Hindlimb muscle (tissue), 1 donor: ENCODE measurements around the gene PTPRM. TPM values are rescaled to one million over a fixed set of nuclear protein-coding genes. Genes with fewer than 3 reads are reported as not detected.
A peak's percentile ranks its signal among the peaks of the same experiment; 100 is the strongest.

Experiments
- DNase-seq: peaks from one replicate; pipeline ENCODE4 v3.0.0-alpha.2; 2013
- polyA plus RNA-seq: library from polyadenylated mRNA; unstranded; fragments of 120-200 nt; gene quantifications from one replicate; pipeline ENCODE4 v1.2.1, GENCODE V29; 2013; ENCODE audit not compliant: insufficient read length

The PTPRM gene
- 80.2 TPM for polyA plus RNA-seq

DNA sequence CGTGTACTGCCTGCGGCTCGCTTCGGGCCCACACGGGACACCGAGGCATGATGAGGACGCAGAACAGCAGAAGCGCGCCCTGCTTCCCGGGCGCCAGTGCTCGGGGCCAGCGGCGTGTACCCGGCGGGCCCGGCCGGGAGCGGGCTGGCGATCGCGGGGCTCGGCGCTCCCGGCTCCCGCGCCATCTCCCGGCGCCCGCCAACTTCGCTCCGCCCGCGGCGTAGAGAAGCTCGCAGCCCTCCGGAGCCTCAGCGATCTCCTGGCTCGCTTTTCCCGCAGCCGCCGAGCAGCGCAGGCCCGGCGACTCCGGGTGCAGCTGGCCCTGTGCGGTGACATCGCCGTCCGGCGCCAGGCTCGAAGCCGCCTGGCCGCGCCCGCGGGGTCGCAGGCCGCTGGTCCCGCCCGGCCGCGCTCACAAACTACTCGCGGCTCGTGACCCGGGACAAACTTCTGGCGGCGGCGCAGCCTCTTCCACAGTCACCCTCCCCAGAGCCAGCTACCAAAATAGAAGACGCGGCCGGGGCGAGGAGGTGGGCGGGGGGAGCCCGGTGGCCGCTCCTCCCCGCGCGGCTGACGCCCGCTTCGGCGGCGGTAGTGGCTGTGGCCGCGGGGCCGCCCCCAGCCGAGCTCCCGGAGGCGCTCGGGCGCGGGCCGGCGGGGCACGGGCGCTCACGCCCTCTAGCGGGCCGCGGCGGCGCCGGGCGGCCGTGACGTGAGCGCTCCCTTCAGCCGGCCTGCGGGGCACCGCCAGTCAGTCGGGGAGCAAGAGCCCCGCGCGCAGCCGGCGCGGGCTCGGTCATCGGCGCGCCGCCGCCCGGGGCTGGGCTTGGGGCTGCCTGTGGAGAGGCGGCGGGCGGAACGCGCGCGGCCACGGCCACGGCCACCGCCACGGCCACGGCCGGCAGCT lies at the start of gene PTPRM:
Gene PTPRM (plus strand): TSS at position 750 of the 907 bp plus-strand sequence. CDS start 503 bp downstream, outside the sequence.
- DNase-seq: peak; percentile 89

DNA sequence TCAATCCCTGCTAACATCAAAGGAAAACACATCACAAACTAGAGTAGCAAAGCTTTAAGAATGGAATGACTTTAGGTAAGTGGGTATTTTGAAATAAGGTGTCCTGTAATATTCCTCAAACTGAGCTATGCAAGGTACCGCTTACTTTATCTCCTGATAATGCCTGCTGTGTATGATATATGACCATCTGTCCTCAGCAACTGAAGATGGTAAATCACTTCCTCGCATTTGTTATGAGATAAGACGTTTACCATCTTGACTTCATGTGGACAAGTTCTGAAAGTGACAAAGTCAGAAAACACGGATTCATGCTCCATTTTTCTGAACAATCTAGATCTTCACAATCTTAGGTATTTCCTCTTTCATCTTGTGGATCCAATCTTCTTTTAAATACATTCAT lies 49.3 kb upstream of the PTPRM start:
- no peak for DNase-seq

DNA sequence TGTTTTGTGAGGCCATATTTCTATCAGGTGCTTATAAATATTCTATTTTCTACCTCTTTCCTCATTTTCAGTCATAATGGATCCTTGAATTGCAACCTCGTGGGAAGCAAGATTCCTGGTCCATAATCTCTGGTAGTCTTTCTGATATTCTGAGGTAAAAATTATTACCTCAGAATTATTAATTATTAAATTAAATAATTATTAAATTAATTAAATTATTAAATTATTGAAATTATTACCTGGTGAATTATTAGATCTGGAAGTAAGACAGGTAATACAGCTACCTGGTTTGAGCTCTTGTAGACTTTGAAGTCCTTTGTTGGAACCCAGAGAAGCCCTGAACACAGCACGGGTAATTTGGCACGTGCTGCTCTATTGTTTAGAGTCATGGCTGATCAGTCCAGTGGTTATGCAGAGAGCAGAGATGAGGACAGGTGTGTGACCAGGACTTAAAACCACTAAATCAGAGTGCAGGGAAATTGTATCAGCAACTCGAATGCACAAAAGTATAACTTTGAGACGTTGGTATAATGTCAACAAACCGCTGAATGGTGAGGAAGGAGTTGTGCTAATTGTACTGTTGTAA lies 46.8 kb upstream of the PTPRM start:
- DNase-seq: no peak

DNA sequence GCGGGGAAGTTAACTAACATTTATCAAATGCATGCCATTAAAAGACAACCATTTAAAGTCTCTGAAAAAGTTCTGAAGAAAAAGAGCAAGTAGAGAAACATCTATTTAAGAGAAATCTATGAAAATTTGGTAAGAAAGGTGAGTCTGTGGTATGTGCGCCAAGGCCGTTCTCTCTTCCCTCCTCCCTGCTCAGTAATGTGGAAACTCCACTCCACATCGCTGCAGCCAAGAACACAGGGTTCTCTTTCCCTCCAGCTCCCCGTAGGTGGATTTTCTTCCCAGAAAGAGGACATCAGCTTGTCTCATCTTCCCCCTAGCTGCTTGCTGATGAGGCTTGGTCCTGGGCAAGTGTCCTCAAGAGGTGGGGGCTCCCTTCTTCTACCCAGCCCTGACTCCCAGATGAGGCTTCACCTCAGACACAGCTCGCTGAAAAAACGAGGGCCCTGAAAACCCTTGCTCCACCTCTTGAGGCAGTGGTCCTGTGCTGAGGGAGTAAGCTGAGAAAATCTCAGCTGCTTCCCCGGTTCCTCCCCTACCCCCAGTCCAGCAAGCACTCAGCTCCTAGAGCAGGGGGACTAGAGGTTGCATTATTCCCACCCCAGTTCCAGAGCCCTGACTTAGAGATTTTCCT lies 45.8 kb upstream of the PTPRM start:
- no peak for DNase-seq

DNA sequence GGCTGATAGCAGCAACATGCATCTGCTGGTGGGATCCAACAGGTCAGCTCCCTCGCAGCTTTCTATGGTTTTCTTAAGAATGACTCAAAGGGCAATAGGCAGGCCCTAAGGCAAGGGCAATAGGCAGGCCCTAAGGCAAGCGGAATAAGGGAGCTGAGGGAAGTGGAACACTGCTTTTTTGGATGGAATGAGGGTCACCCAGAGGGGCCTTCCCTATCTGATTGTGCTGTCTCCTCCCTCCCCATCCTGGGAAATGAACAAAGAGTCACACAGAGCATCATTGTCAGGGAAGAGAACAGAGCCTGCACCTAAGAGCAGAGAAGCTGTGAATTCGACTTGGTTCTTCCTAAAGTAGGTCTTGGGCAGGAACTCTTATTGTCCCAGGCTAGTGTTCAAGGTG lies 43.3 kb upstream of the PTPRM start:
- DNase-seq: no peak

DNA sequence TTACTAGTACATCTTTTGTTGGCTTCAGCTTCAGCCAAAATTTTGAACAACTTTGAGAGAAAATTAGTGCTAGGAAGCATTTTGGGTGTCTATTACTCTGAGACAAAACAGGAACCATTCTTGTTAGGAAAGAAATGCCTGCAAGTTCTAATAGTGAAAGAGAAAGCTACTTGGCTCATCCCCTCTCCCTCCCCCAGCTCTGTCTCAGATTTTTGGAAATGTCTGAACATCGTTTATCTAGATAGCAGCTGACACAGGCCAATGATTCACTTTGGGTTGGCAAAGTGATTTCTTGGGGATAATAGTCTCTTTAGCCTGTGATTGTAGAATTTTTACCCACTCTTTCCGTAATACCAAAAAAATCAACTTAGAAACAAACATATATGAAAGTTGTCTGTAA lies 42.3 kb upstream of the PTPRM start:
- DNase-seq: no peak

DNA sequence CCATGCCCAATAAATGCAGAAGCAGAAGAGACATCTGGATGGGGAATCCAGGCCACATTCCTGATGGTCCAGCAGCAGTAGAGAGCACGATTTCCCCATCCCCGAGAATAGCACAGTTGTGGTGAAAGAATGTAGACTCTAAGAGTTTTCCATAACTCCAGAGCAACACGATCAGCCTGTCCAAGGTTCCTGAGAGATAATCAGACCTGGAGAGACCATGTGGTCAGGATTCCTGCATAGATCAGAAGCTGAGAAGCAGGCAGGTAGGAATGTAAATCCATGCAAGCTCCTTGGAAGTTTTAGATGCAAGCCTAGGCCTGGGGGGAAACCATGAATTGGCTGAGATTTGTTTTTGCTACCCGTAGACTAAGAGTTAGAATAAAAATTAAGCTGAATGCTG lies 34.2 kb upstream of the PTPRM start:
- DNase-seq: no peak

DNA sequence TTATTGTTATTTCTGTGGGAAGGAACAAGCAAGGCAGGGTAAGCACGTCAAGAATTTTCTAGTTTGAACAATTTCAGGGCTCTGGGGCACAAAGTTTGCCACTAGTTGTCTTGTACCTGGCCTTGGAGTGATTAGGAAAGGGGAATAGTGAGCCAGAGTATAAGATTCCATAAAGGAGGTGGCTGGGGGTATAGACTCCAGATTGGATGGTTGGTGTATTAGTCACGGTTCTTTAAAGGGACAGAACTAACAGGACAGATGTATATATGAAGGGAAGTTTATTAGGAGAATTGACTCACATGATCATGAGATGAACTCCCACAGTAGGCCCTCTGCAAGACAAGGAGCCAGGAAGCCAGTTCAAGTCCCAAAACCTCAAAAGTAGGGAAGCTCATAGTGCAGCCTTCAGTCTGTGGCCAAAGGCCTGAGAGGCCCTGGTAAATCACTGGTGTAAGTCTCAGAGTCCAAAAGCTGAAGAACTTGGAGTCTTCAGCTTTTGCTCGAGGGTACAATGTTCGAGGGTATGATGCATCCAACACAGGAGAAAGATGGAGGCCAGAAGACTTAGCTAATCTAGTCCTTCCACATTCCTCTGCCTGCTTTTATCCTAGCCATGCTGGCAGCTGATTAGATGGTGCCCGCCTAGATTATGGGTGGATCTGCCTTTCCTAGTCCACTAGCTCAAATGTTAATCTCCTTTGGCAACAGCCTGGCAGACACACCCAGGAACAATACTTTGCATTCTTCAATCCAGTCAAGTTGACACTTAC lies 31.5 kb upstream of the PTPRM start:
- DNase-seq: no peak

DNA sequence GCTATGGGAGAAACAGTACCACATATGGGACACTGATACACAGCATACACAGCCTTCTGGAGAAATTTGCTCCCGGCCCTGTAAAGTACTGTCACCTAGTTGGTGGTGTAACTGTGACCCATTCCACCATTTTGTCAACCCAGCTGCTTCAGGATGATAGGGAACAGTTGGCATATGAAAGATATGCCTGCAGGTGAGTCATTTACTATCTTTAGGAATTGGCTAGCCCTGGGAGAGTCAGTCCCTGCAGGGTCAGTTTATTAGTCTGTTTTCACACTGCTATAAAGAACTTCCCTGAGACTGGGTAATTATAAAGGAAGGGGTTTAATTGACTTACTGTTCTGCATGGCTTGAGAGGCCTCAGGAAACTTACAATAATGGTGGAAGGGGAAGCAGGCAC lies 30.0 kb upstream of the PTPRM start:
- no peak for DNase-seq

DNA sequence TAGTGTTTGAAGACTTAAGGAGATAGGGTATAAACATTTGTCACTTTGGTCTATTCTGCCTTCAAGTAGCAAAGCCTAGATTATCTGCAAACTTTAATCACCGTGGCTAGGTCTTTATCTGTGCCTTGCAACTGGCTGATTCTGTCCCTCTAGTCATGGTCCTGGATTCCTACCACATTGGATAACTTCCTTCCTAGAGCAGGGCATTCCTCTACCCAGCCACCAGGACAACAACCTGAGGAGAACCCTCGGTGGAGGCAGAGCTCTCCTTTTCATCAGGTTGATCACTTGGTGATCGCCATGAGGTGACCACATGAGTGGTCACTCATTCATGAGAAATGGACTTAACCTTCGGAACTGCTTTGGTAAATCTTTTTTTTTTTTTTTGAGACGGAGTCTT lies 25.3 kb upstream of the PTPRM start:
- DNase-seq: no peak

DNA sequence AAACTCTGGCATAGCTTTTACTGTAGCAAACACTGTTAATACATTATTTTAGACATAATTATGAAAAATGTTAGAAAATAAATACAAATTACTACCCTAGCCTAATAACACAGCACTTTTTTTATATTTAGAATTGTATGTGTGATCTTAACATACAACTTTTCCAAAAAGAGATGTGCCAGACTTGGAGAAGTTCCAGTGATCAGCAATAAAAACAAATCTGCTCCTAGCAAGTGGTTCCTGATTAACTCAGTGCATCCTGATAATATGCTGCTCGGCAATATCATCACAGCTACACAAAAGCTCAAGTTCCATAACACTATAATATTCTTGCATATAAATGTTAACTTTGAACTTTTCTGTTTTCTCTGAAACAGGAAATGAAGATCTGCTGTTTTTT lies 22.4 kb upstream of the PTPRM start:
- no peak for DNase-seq

DNA sequence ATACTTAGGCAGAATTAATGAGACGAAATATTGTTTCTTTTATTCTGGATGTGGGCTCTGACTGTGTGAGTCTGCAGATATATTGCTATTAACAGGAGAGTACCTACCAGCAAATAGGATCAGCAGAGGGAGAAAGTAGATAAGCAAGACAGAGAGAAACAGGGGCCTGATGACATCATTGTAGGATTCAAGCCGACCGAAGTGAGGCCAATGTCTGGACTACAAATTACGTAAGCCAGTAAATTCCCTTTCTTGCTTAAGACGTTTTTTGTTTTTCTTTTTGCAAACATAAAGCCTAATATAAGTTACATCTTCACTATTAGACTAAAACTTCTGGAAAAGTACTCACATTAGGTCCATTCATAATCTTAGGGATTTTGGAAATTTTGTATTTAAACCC lies 21.4 kb upstream of the PTPRM start:
- peak; percentile 26 for DNase-seq

DNA sequence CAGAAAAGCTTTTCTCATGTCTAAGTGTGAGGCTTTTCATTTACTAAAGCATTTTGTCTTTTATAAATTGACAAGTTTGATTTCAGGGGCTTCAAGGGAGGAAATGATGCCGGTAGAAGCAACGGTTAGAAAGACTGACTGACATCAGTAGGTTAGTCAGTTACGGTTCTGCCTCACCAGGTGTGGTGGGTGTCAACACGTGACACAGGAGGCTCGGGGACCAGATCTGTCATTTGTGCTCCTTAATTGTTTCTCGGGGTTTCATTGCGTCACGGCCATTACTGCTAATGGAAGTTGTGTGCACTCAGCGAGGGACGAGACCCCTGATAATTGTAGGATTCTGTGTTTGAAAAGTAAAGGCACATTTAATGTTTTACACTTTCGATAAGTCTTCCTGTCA lies 18.9 kb upstream of the PTPRM start:
- DNase-seq: no peak

DNA sequence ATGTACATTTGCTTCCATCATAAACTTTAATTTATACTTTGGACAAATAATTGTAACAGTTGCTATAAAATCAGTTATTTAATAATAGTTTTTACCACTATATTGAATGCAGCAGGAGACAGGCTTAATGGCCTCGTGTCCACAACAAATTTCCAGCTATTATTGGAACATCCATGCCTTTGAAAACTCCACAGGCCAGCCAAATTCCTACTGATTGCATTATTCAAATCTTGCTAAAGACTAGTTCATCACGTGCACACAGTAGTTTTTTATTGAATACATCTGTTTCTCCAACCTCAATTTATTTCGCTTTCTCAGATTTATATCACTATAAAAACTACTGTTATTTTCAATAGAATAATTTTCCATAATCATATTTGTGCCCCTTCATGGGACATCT lies 18.4 kb upstream of the PTPRM start:
- DNase-seq: no peak

DNA sequence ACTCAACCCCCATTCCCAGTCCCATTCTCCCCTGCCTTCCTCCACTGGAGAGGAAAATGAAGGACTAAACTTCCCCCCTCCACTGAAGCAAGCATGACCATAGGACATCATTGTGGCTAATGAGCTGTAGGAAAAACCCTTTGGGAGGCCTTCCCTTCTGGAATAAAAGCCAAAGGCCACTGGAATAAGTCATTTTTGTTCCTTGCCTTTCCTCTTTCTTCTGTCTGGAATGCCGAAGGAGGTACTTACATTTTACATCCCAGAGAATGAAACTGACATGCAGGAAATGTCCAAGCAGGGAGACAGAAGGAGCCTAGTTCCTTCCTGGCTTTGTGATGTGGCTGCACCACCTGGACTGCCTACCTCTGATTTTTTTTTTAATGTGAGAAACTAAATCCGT lies 9.1 kb upstream of the PTPRM start:
- no peak for DNase-seq

DNA sequence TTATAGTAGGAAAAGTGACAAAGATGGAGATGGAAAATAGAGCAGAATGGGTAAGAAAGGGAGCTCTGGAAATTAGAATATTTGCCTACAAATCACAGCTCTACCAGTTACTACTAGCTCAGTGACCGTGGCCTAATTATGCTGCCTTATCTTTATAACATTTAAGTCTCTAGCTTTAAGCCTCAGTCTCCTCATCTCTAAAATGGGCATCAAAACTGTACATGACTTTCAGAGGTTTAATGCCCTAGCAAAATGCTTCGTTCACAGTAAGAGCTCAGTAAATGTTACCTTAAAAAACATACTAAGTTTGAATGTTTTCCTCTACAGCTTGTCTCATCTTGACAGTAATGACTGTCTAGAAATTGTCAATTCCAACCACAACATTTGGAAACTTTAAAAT lies 8.3 kb upstream of the PTPRM start:
- DNase-seq: no peak

DNA sequence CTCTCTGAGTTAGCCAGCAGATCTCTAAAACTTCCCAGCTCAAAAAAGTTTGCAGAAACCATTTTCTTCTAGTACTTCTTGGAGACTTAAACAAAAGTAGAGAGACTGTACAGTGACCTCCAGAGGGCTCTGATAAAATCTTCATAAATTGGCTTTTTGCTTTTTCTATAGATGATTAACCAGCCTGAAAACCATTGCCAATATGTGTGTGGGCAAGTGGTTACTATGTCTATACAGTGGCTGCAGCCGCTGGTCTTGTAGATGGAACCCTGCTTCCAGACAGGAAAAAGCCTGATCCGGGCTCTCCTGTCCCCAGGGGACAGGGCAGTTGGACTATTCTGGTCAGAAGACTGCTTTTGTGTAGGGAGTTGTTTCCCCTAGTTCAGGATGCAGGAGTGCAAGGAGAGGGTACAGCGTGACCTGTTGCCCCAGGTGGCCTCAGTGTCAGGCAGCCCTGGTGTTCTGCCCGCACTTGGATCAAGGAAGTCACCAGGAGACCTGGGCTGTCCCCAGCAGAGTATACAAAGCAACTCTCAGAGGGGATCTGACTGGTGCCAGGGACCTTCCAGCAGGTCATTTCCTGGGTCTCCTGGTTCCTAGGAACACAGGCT lies 7.3 kb upstream of the PTPRM start:
- no peak for DNase-seq

DNA sequence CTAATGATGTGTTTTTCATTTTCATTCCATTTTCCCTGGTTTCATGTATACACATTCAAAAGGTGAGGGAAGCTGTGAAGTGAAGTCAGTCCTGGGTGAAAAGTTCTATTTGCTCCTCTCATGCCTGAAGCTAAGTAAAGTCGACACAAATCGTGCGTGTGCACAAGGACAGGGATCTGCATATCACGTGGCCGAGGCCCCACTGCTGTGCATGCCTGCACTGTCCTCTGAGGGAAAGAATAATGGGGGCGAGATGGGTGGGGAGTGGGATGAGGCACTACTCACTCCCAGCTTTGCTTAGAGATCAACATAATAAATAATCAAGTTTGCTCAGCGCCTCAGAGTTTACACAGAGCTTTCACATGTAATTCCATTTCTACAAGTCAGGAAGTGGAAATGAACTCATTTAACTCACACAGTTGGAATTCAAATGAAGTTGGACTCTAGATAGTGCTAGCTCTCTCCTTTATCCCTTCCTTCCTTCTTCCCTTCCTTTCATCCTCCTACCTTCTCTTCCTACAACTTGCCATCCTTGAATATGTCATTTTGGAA lies 5.1 kb upstream of the PTPRM start:
- no peak for DNase-seq

DNA sequence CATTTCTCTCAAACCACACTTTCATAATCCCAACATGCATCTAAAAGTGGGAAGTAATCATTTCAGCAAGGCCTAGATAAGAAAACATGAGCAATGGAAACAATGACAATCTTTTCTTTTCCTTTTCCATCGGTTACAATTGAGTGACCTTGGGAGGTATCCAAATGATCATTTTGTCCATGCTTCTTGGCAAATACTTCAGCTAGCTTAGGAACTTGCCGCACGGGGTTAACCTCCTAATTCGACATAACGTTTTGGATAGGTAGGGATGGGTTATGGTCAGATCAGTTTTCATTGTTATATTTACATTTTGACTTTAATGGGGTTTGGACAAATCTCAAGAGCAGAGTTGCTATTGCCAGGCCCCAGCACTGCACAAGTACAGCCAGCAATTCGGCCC lies 4.6 kb upstream of the PTPRM start:
- DNase-seq: no peak

DNA sequence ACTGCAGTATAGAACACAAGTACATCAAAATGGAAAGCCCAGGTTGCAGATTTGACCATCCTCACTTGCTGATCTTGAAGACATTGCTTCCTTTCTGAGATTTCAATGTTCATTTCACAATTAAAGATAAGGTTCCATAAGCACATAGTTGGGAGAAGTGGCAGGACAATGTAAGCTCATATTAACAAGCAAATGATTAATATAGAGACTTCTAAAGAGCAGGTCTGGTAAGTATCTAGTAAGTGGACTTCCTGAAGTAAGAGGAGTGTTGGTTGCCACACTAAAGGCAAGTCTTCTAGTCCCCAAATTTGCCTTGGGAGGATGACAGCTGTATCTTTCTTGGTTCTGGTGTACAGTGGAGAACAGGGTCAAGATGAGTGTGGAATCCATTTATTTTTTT lies 1.4 kb upstream of the PTPRM start:
- DNase-seq: no peak

DNA sequence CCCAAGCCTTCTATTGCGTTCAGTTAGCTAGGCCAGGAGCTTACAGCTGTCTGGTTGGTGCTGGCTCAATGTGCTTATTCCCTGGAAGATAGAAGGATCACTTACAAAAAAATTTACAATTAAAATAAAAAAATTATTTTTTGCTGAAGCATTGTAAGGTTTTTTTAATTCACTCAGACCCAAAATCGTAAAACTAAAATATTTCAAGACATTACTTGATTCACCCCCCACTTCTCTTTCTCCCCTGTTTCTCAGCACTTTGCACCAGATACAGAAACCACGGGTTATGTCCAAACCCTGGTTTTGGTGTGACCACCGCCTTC lies 911 bp upstream of the PTPRM start:
- DNase-seq: no peak
